ENCODE measurements around the gene ABHD14A.

ABHD14A gene

DNA sequence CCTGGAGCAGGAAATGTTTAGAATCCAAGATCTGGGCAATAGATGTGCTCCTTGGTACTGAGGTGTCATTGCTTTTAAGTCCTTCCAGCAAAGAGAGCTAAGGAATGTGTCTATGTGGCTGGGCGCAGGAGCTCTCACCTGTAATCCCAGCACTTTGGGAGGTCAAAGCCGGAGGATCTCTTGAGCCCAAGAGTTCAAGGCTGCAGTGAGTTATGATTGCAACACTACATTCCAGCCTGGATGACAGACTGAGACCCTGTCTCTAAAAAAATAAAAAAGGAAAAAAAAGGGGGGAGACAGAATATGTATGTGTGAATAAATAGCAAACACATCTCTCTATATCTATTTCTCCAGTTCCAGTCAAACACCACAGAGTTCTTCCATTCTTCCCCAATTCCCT, 24.0 kb upstream of the ABHD14A start:
- H3K4me3 ChIP-seq (ENCODE audit: low read depth, low read length), result no peak overlapping the region
- peaks cover 4% of the 10 kb centered on the region; the same call in 1 of the 2 replicates for H3K4me1 ChIP-seq (ENCODE audit: control insufficient read depth, insufficient read depth, low read length)

DNA sequence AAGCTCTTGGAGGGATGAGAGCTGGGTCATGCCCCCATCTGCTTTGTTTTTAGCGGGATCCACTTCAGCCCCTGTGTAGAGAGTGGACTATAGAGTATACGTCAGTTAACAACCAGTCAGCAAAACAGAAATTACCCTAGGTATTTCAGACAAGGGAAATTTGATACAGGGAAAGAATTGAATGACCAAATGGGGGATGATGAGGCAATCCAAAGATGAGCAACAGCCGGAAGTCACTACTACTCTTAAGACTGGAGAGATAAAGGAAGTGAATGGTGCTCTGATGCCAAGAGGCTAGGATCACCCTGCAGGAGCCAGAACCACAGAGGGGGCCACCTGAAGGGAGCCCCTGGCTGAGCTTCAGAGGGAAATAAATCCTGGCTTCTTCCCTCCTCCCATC, 21.4 kb upstream of the ABHD14A start:
- Histone ChIP-seq H3K4me3 (ENCODE audit: low read depth, low read length) (no peak overlapping the region), H3K9ac (ENCODE audit: low read length) (no peak overlapping the region), H3K36me3 (ENCODE audit: control insufficient read depth, insufficient read depth, low read length) (no peaks in the 10 kb centered on the region), H3K27ac (ENCODE audit: low read depth, low read length) (no peak overlapping the region), H3K27me3 (ENCODE audit: control insufficient read depth, insufficient read depth, low read length) (peaks cover 73% of the 10 kb centered on the region), H3K9me3 (ENCODE audit: control insufficient read depth, insufficient read depth, low read depth, low read length) (no peaks in the 10 kb centered on the region), H3K4me1 (ENCODE audit: control insufficient read depth, insufficient read depth, low read length) (peaks cover 9% of the 10 kb centered on the region)

More for the DNA sequence above, 24.0 kb upstream of the ABHD14A start:
- Histone ChIP-seq H3K9ac (ENCODE audit: low read length) (no peak overlapping the region), H3K27ac (ENCODE audit: low read depth, low read length) (no peak overlapping the region), H3K9me3 (ENCODE audit: control insufficient read depth, insufficient read depth, low read depth, low read length) (no peaks in the 10 kb centered on the region), H3K36me3 (ENCODE audit: control insufficient read depth, insufficient read depth, low read length) (no peaks in the 10 kb centered on the region), H3K27me3 (ENCODE audit: control insufficient read depth, insufficient read depth, low read length) (peaks cover 62% of the 10 kb centered on the region)

DNA sequence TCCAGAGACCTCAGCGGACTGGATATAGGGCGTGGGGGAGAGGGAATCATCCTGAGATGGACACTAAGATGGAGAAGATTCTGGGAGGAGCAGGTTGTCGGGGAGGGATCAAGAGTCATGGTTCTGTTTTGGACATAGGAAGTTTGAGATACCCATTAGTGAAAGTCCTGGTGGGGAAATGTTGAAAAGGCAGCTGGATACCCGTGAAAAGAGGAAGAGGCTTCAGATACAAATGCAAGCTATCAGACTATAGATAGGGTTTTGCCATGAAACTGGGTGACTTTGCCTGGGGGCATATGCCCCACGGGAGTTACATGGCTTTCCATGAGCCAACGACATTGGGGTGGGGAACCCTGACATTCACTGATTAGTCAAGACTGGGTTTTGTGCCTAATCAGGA, 20.8 kb upstream of the ABHD14A start:
- Histone ChIP-seq H3K27ac (ENCODE audit: low read depth, low read length) (no peak overlapping the region), H3K9me3 (ENCODE audit: control insufficient read depth, insufficient read depth, low read depth, low read length) (no peaks in the 10 kb centered on the region), H3K4me3 (ENCODE audit: low read depth, low read length) (no peak overlapping the region), H3K4me1 (ENCODE audit: control insufficient read depth, insufficient read depth, low read length) (peaks cover 9% of the 10 kb centered on the region), H3K9ac (ENCODE audit: low read length) (no peak overlapping the region), H3K36me3 (ENCODE audit: control insufficient read depth, insufficient read depth, low read length) (no peaks in the 10 kb centered on the region), H3K27me3 (ENCODE audit: control insufficient read depth, insufficient read depth, low read length) (peaks cover 70% of the 10 kb centered on the region)

DNA sequence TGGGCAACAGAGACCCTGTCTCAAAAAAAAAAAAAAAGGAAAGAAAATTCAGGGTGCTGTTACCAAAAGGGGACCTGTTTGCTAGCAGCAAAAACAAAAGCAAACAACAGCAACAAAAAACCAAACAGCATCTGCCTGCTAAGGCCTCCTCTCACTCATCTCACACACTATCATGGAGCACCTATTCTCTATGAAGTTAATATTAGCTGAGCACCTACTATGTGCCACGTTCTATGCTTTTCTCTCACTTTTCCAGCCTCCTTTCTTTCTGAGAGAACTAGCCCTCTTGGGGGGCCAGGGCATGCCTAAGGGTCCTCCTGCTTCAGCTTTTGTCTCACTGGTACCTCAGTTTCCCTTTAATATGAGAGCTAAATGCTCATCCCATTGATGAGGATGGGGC, 20.2 kb upstream of the ABHD14A start:
- peaks cover 9% of the 10 kb centered on the region for H3K4me1 ChIP-seq (ENCODE audit: control insufficient read depth, insufficient read depth, low read length)
- peaks cover 70% of the 10 kb centered on the region for H3K27me3 ChIP-seq (ENCODE audit: control insufficient read depth, insufficient read depth, low read length)

DNA sequence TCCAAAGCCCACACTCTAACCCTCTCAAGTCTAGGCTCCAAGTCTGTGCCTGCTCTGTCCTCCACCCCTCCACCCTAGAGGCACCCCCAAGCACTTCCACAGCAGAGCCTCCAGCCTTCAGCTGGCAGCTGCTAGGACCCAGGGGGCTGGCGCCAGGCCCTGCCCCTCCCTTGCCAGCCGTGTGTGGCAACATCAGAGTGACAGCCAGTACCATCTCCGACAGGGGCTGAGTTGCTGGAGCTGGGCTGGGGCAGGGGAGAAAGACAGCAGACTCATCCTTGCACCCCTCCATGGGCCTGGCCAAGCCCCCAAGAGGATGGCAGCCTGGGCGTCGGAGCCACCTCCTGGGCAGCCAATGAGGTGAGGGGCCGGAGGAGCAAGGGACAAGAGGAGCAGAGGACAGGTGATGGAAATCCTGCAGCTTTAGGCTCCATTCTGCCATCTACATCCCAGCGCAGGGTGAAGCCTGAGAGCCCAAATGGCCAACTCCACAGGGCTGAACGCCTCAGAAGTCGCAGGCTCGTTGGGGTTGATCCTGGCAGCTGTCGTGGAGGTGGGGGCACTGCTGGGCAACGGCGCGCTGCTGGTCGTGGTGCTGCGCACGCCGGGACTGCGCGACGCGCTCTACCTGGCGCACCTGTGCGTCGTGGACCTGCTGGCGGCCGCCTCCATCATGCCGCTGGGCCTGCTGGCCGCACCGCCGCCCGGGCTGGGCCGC, 19.5 kb upstream of the ABHD14A start, which contains the start of gene GPR62:
Gene GPR62, plus strand, starts transcription at position 207 of the 718 bp plus-strand sequence. Its CDS starts 272 bp downstream, at position 479.
- no peaks in the 10 kb centered on the region for H3K36me3 ChIP-seq (ENCODE audit: control insufficient read depth, insufficient read depth, low read length)
- peaks cover 9% of the 10 kb centered on the region for H3K4me1 ChIP-seq (ENCODE audit: control insufficient read depth, insufficient read depth, low read length)
- no peak within 1 kb of the TSS for H3K9ac ChIP-seq (ENCODE audit: low read length)
- H3K27me3 ChIP-seq (ENCODE audit: control insufficient read depth, insufficient read depth, low read length), result peaks cover 66% of the 10 kb centered on the region
- H3K9me3 ChIP-seq (ENCODE audit: control insufficient read depth, insufficient read depth, low read depth, low read length), result no peaks in the 10 kb centered on the region
- H3K4me3 ChIP-seq (ENCODE audit: low read depth, low read length), result peak within 1 kb of the TSS; percentile 61
- no peak within 1 kb of the TSS for H3K27ac ChIP-seq (ENCODE audit: low read depth, low read length)

More for the DNA sequence above, 20.2 kb upstream of the ABHD14A start:
- Histone ChIP-seq H3K9ac (ENCODE audit: low read length) (no peak overlapping the region), H3K36me3 (ENCODE audit: control insufficient read depth, insufficient read depth, low read length) (no peaks in the 10 kb centered on the region), H3K4me3 (ENCODE audit: low read depth, low read length) (no peak overlapping the region), H3K27ac (ENCODE audit: low read depth, low read length) (no peak overlapping the region), H3K9me3 (ENCODE audit: control insufficient read depth, insufficient read depth, low read depth, low read length) (no peaks in the 10 kb centered on the region)

DNA sequence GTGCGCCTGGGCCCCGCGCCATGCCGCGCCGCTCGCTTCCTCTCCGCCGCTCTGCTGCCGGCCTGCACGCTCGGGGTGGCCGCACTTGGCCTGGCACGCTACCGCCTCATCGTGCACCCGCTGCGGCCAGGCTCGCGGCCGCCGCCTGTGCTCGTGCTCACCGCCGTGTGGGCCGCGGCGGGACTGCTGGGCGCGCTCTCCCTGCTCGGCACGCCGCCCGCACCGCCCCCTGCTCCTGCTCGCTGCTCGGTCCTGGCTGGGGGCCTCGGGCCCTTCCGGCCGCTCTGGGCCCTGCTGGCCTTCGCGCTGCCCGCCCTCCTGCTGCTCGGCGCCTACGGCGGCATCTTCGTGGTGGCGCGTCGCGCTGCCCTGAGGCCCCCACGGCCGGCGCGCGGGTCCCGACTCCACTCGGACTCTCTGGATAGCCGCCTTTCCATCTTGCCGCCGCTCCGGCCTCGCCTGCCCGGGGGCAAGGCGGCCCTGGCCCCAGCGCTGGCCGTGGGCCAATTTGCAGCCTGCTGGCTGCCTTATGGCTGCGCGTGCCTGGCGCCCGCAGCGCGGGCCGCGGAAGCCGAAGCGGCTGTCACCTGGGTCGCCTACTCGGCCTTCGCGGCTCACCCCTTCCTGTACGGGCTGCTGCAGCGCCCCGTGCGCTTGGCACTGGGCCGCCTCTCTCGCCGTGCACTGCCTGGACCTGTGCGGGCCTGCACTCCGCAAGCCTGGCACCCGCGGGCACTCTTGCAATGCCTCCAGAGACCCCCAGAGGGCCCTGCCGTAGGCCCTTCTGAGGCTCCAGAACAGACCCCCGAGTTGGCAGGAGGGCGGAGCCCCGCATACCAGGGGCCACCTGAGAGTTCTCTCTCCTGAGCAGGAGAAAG, 18.7 kb upstream of the ABHD14A start:
- Histone ChIP-seq H3K9ac (ENCODE audit: low read length) (no peak overlapping the region), H3K4me3 (ENCODE audit: low read depth, low read length) (peak overlapping the region; percentile 61), H3K27me3 (ENCODE audit: control insufficient read depth, insufficient read depth, low read length) (peaks cover 58% of the 10 kb centered on the region)

DNA sequence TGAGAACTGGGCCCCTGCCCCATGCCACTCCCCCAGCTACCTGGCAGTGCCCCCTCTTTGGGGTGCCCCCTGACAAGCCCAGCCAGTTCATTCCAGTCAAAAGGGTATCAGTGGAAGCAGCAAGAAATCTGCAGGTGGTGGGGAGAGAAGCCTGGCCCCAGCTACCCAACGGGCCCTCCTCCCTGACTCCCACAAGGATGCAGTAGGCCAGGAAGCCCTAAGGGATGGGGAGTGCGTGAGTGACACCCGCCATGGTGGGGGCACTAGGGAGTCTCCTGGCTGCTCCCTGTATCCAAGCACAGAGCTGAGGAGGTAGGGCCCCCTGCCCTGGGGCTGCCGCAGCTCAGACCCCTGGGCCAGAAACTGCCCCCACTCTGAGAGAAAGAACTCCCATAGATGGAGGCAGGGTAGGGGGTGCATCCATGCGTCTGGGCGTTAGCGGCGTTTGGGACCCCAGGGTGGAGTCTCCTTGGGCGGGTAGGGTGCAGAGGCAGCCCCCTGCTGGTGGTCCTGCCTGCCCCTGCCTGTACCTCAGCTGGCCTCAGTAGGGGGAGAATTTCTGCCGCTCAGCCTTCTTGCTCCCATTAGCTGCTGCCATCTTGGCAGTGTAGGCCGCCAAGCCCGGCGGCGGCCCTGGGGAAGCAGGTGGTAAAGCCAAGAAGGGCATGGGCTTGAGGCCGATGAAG, 17.2 kb upstream of the ABHD14A start:
- peaks cover 49% of the 10 kb centered on the region for H3K27me3 ChIP-seq (ENCODE audit: control insufficient read depth, insufficient read depth, low read length)
- no peak overlapping the region for H3K27ac ChIP-seq (ENCODE audit: low read depth, low read length)
- H3K4me3 ChIP-seq (ENCODE audit: low read depth, low read length), result no peak overlapping the region
- no peaks in the 10 kb centered on the region for H3K36me3 ChIP-seq (ENCODE audit: control insufficient read depth, insufficient read depth, low read length)
- no peak overlapping the region for H3K9ac ChIP-seq (ENCODE audit: low read length)
- no peaks in the 10 kb centered on the region for H3K9me3 ChIP-seq (ENCODE audit: control insufficient read depth, insufficient read depth, low read depth, low read length)
- H3K4me1 ChIP-seq (ENCODE audit: control insufficient read depth, insufficient read depth, low read length), result peaks cover 11% of the 10 kb centered on the region

More for the DNA sequence above, 18.7 kb upstream of the ABHD14A start:
- Histone ChIP-seq H3K36me3 (ENCODE audit: control insufficient read depth, insufficient read depth, low read length) (no peaks in the 10 kb centered on the region), H3K4me1 (ENCODE audit: control insufficient read depth, insufficient read depth, low read length) (peaks cover 9% of the 10 kb centered on the region), H3K9me3 (ENCODE audit: control insufficient read depth, insufficient read depth, low read depth, low read length) (no peaks in the 10 kb centered on the region), H3K27ac (ENCODE audit: low read depth, low read length) (no peak overlapping the region)

DNA sequence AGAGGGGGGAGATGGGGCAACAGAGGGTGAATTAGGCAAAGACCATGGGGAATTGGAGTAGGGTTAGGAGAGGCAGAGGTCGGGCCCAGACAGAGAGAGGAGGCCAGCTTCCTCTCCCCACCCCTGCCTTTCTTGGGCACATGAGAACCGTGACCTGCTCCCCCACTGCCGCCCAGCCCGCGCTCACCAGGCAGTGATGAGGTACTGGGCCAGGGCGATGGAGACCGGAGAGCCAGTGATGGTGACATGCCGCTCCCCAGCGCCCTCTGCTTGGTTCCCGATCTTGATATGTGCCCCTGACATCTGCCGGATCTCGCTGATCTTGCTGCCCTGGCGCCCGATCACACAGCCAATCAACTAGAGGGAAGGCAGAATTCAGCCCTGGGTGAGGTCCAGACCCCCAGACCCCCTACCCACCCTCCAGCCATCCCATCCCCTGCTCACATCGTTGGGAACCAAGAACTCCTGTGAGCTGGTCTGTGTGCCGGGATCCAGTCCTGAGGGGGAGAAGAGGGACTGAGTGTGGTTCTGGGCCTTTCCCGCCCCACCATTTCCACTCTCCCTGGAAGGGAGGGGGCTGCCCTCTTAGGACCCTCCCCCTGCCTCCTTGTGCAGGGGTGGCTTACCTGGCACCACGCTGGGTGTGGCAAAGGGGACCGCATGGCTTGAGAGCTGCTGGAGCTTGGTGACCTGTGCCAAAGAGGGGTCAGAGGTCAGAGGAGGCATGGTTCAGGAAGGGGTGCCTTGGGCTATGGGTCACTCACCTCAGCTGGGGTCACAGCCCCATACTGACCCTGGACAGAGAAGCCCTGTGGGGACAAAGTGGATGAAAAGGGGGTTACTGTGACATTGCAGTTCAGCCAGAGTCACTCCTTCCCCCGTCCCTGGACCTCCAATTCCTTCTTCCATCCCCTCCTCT, 16.0 kb upstream of the ABHD14A start:
- H3K4me1 ChIP-seq (ENCODE audit: control insufficient read depth, insufficient read depth, low read length), result peaks cover 18% of the 10 kb centered on the region
- no peak overlapping the region for H3K27ac ChIP-seq (ENCODE audit: low read depth, low read length)
- peaks cover 46% of the 10 kb centered on the region for H3K27me3 ChIP-seq (ENCODE audit: control insufficient read depth, insufficient read depth, low read length)
- H3K36me3 ChIP-seq (ENCODE audit: control insufficient read depth, insufficient read depth, low read length), result no peaks in the 10 kb centered on the region
- H3K9ac ChIP-seq (ENCODE audit: low read length), result no peak overlapping the region
- no peak overlapping the region for H3K4me3 ChIP-seq (ENCODE audit: low read depth, low read length)
- no peaks in the 10 kb centered on the region for H3K9me3 ChIP-seq (ENCODE audit: control insufficient read depth, insufficient read depth, low read depth, low read length)

DNA sequence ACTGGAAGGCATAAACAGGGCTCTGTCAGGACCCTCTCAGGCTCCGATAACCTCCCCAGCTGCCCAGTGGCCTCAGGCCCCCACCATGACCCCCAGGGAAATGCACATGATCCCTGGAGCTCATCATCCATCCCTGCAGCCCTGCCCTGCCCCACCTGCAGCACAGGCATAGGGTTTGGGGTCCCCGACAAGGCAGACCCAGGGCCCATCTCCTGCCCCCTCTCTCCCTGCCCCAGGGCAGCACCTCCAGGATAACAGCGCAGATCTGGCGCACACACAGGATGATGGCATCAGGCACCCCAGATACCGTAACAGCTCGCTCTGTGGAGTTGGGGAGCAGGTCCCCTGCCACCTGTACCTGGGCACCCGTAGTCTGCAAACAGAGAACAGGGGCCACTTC, 15.2 kb upstream of the ABHD14A start:
- peaks cover 26% of the 10 kb centered on the region for H3K4me1 ChIP-seq (ENCODE audit: control insufficient read depth, insufficient read depth, low read length)
- H3K36me3 ChIP-seq (ENCODE audit: control insufficient read depth, insufficient read depth, low read length), result no peaks in the 10 kb centered on the region
- no peak overlapping the region for H3K4me3 ChIP-seq (ENCODE audit: low read depth, low read length)
- no peak overlapping the region for H3K27ac ChIP-seq (ENCODE audit: low read depth, low read length)
- no peaks in the 10 kb centered on the region for H3K9me3 ChIP-seq (ENCODE audit: control insufficient read depth, insufficient read depth, low read depth, low read length)
- peaks cover 38% of the 10 kb centered on the region for H3K27me3 ChIP-seq (ENCODE audit: control insufficient read depth, insufficient read depth, low read length)
- no peak overlapping the region for H3K9ac ChIP-seq (ENCODE audit: low read length)

DNA sequence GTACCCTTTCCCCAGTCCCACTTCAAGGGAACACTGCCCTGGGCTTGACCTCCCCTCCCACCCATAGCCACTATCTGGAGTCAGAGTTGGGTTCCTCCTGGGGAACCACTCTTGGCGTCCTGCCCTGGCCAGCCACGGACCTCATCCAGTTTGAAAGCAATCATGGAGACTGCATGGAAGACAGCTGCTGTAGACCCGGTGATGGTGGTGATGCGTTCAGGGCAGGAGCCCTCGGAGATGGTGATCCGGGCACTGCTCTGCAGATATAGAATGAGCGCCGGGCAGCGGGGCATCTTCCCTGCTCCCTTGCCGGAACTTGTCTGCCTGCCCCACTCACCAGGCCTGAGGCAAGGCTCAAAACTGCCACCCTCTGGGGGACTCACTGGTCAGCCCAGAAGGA, 14.5 kb upstream of the ABHD14A start:
- Histone ChIP-seq H3K9me3 (ENCODE audit: control insufficient read depth, insufficient read depth, low read depth, low read length) (no peaks in the 10 kb centered on the region), H3K4me1 (ENCODE audit: control insufficient read depth, insufficient read depth, low read length) (peaks cover 32% of the 10 kb centered on the region), H3K27me3 (ENCODE audit: control insufficient read depth, insufficient read depth, low read length) (peaks cover 36% of the 10 kb centered on the region), H3K4me3 (ENCODE audit: low read depth, low read length) (no peak overlapping the region), H3K9ac (ENCODE audit: low read length) (no peak overlapping the region), H3K36me3 (ENCODE audit: control insufficient read depth, insufficient read depth, low read length) (no peaks in the 10 kb centered on the region), H3K27ac (ENCODE audit: low read depth, low read length) (no peak overlapping the region)

All from HUES6 (cell line).